Measurements from ENCODE around the gene KCTD11. TPM values are rescaled to one million over a fixed set of nuclear protein-coding genes. Genes with fewer than 3 reads are reported as not detected.
"Not testable (repeated sequence)": the region's sequence is repeated elsewhere in the genome, so short reads cannot be mapped to it uniquely, and the experiment has no call there.

KCTD11 gene
- total and polyA plus RNA-seq, 2 experiments from 2014 or later = 2.2 to 7.7 TPM

- TF ChIP-seq CTCF (conservative IDR thresholded peaks at IDR 0.05; ENCODE audit: low read depth in 2 of 2) = no peak
- no peak for TF ChIP-seq ZNF331 (CRISPR knock-in tag; IDR thresholded peaks at IDR 0.05; ENCODE audit: low read depth)
These were observed 16.9 kb upstream of the KCTD11 start (continued) for GRCh38 chr17:7334938-7335538.

- not testable (repeated sequence) for H3K79me2 ChIP-seq (replicated peaks; ENCODE audit: insufficient read depth); H3K36me3 ChIP-seq (ENCODE audit: insufficient read depth); H3K9me2 ChIP-seq (ENCODE audit: insufficient read depth); H2AFZ ChIP-seq; H4K20me1 ChIP-seq (replicated peaks; ENCODE audit: insufficient read depth); H3K9me3 Mint-ChIP-seq; H3K27me3 Mint-ChIP-seq (ENCODE audit: insufficient read depth, low read depth, poor library complexity); ATAC-seq; DNase-seq (ENCODE audit: low spot score); H3K36me3 Mint-ChIP-seq (ENCODE audit: low read depth); H3K27me3 ChIP-seq (ENCODE audit: insufficient read depth)
- H3K27ac Mint-ChIP-seq = peak overlapping the region; percentile 87; the same call in 1 of the 2 replicates
- H3F3A ChIP-seq (replicated peaks; ENCODE audit: low read depth) = peaks cover 31% of the 10 kb centered on the region
- peaks cover 31% of the 10 kb centered on the region for H3K4me1 Mint-ChIP-seq
- peak overlapping the region; percentile 53; the same call in 1 of the 2 replicates for H3K4me3 ChIP-seq
- H3K4me2 ChIP-seq = peak overlapping the region; percentile 78; the same call in 1 of the 2 replicates
- H3K27ac ChIP-seq (ENCODE audit: low read depth) = peak overlapping the region; percentile 95; the same call in 1 of the 2 replicates
- peaks cover 20% of the 10 kb centered on the region for H3K4me1 ChIP-seq (ENCODE audit: insufficient read depth)
- H3K4me3 Mint-ChIP-seq = peak overlapping the region; percentile 66; the same call in 2 of the 3 replicates
These were observed 16.2 kb upstream of the KCTD11 start for GRCh38 chr17:7335765-7336164.

GRCh38 chr17:7336240-7337175, 15.5 kb upstream of the KCTD11 start, which contains the start of gene ACAP1:
TSS of gene ACAP1 (plus strand) at chr17:7336529. CDS start at chr17:7336735, 206 bp downstream.
- peak within 1 kb of the TSS; percentile 87 for H3K27ac Mint-ChIP-seq
- Histone ChIP-seq H3K79me2 (replicated peaks; ENCODE audit: insufficient read depth) (no peaks in the 10 kb centered on the region), H3K27me3 (ENCODE audit: insufficient read depth) (no peaks in the 10 kb centered on the region), H3K27ac (ENCODE audit: low read depth) (peak within 1 kb of the TSS; percentile 95), H3K4me3 (peak within 1 kb of the TSS; percentile 53), H2AFZ (peak within 1 kb of the TSS; percentile 69), H4K20me1 (replicated peaks; ENCODE audit: insufficient read depth) (no peaks in the 10 kb centered on the region), H3F3A (replicated peaks; ENCODE audit: low read depth) (peaks cover 26% of the 10 kb centered on the region), H3K4me1 (ENCODE audit: insufficient read depth) (peaks cover 18% of the 10 kb centered on the region), H3K9me2 (ENCODE audit: insufficient read depth) (no peaks in the 10 kb centered on the region), H3K4me2 (peak within 1 kb of the TSS; percentile 78), H3K36me3 (ENCODE audit: insufficient read depth) (no peaks in the 10 kb centered on the region; the same call in 1 of the 2 replicates)
- H3K4me3 Mint-ChIP-seq = peak within 1 kb of the TSS; percentile 66
- H3K36me3 Mint-ChIP-seq (ENCODE audit: low read depth) = peaks cover 6% of the 10 kb centered on the region
- DNase-seq (ENCODE audit: low spot score) (peak; percentile 90), ATAC-seq (peak; percentile 94)
- peaks cover 29% of the 10 kb centered on the region for H3K4me1 Mint-ChIP-seq
- no peaks in the 10 kb centered on the region for H3K9me3 Mint-ChIP-seq
- H3K27me3 Mint-ChIP-seq (ENCODE audit: insufficient read depth, low read depth, poor library complexity) = peaks cover 7% of the 10 kb centered on the region
- TF ChIP-seq POLR2AphosphoS5 (IDR thresholded peaks at IDR 0.05; ENCODE audit: low read depth) (peak; percentile 43; the same call in 1 of the 2 replicates), CREB1 (CRISPR knock-in tag; IDR thresholded peaks at IDR 0.05; ENCODE audit: low read depth) (no peak), ETS1 (IDR thresholded peaks at IDR 0.05) (peak; percentile 82; the same call in 1 of the 2 replicates), REST (IDR thresholded peaks at IDR 0.05; ENCODE audit: unreplicated experiment) (no peak), JUNB (IDR thresholded peaks at IDR 0.05; ENCODE audit: unreplicated experiment) (no peak)
